Measurements from ENCODE around the gene ACAP3. TPM values are rescaled to one million over a fixed set of nuclear protein-coding genes. Genes with fewer than 3 reads are reported as not detected.
"Not testable (repeated sequence)": the region's sequence is repeated elsewhere in the genome, so short reads cannot be mapped to it uniquely, and the experiment has no call there.

The ACAP3 gene
- total RNA-seq, 1 experiment from 2014 or later: 10.6 TPM

GRCh38 chr1:1330366-1331067 is 22.8 kb upstream of the ACAP3 start:
- DNase-seq (ENCODE audit: low spot score): no peak

GRCh38 chr1:1329304-1330210 is 21.8 kb upstream of the ACAP3 start:
- DNase-seq (ENCODE audit: low spot score): no peak

- DNase-seq (ENCODE audit: low spot score): no peak
Measured at GRCh38 chr1:1328254-1328653, 20.5 kb upstream of the ACAP3 start.

- DNase-seq (ENCODE audit: low spot score): no peak
Measured at GRCh38 chr1:1327291-1327690, 19.6 kb upstream of the ACAP3 start.

GRCh38 chr1:1326075-1326605 is 18.4 kb upstream of the ACAP3 start:
- no peak for DNase-seq (ENCODE audit: low spot score)

- no peak for DNase-seq (ENCODE audit: low spot score)
Measured at GRCh38 chr1:1325288-1326074, 17.8 kb upstream of the ACAP3 start.

- DNase-seq (ENCODE audit: low spot score): peak; percentile 91
Measured at GRCh38 chr1:1324524-1325287, 17.0 kb upstream of the ACAP3 start, which contains the start of the genes CPTP and INTS11. Gene CPTP, plus strand, starts transcription at chr1:1324802. Its CDS starts 2,109 bp downstream, at chr1:1326911. Gene INTS11, minus strand, starts transcription at chr1:1324660. Its CDS starts 52 bp downstream, at chr1:1324608.

- DNase-seq (ENCODE audit: low spot score): no peak
Measured at GRCh38 chr1:1324084-1324523, 16.4 kb upstream of the ACAP3 start.

GRCh38 chr1:1322952-1323351 is 15.2 kb upstream of the ACAP3 start:
- DNase-seq (ENCODE audit: low spot score): no peak

- DNase-seq (ENCODE audit: low spot score): no peak
Measured at GRCh38 chr1:1322418-1322817, 14.7 kb upstream of the ACAP3 start.

- no peak for DNase-seq (ENCODE audit: low spot score)
Measured at GRCh38 chr1:1321477-1321876, 13.7 kb upstream of the ACAP3 start.

- DNase-seq (ENCODE audit: low spot score): no peak
Measured at GRCh38 chr1:1320666-1321448, 13.1 kb upstream of the ACAP3 start.

- no peak for DNase-seq (ENCODE audit: low spot score)
Measured at GRCh38 chr1:1319646-1319941, 11.9 kb upstream of the ACAP3 start.

GRCh38 chr1:1318777-1319645 is 11.3 kb upstream of the ACAP3 start:
- DNase-seq (ENCODE audit: low spot score): no peak

GRCh38 chr1:1318131-1318652 is 10.5 kb upstream of the ACAP3 start:
- peak; percentile 91 for DNase-seq (ENCODE audit: low spot score)

GRCh38 chr1:1317420-1317819 is 9.7 kb upstream of the ACAP3 start:
- DNase-seq (ENCODE audit: low spot score): no peak

- not testable (repeated sequence) for DNase-seq (ENCODE audit: low spot score)
Measured at GRCh38 chr1:1316199-1316598, 8.5 kb upstream of the ACAP3 start.

GRCh38 chr1:1315435-1315954 is 7.8 kb upstream of the ACAP3 start:
- no peak for DNase-seq (ENCODE audit: low spot score)

Measured in H4 (cell line).